OCI-LY7 (cell line): ENCODE data around the gene PLPP1. TPM values are rescaled to one million over a fixed set of nuclear protein-coding genes. Genes with fewer than 3 reads are reported as not detected.

Experiments
- BruUV-seq: library from RNA; stranded (reverse); fragments of 400-500 nt; replicated peaks from 2 replicates; lab custom pipeline; 2021; lab: Mats Ljungman, UMichigan
- CTCF ChIA-PET: fragments of 300-600 bp; sonication (Branson Sonifier 250); formaldehyde crosslinking; loops from one replicate; lab custom pipeline; 2022; ENCODE audit warnings: antibody characterized with exemption; ENCODE audit not compliant: unreplicated experiment; lab: Charles Lee
- POLR2A ChIA-PET: fragments of 300-600 bp; sonication (Branson Sonifier 250); formaldehyde crosslinking; loops from one replicate; lab custom pipeline; 2022; ENCODE audit warnings: antibody characterized with exemption; lab: Charles Lee
- DNase-seq: peaks from one replicate; pipeline ENCODE4 v3.0.0-alpha.2; 2015; ENCODE audit warnings: low spot score
- H2AFZ ChIP-seq: fragments of 200-600 bp; sonication (generic), shearing (Covaris generic); 2 replicates; pipeline ENCODE4 v1.6.1; 2014; ENCODE audit warnings: mild to moderate bottlenecking, antibody characterized with exemption, low read length, moderate library complexity
- H3K27ac ChIP-seq: fragments of 200-600 bp; sonication (generic); 2 replicates; pipeline ENCODE4 v1.5.1; 2014; ENCODE audit warnings: mixed run types, low read depth, mild to moderate bottlenecking, moderate library complexity, low read length, inconsistent platforms; ENCODE audit not compliant: poor library complexity, severe bottlenecking
- H3K36me3 ChIP-seq: fragments of 200-600 bp; sonication (generic); 2 replicates; pipeline ENCODE4 v1.6.1; 2014; ENCODE audit warnings: mild to moderate bottlenecking, antibody characterized with exemption, low read length, moderate library complexity, mixed read lengths; ENCODE audit not compliant: insufficient read depth
- H3K4me1 ChIP-seq: fragments of 200-600 bp; sonication (generic); 2 replicates; pipeline ENCODE4 v1.5.1; 2014; ENCODE audit warnings: mild to moderate bottlenecking, low read length; ENCODE audit not compliant: insufficient read depth, poor library complexity, severe bottlenecking
- H3K4me2 ChIP-seq: fragments of 200-600 bp; sonication (generic); 2 replicates; pipeline ENCODE4 v1.6.1; 2014; ENCODE audit warnings: mild to moderate bottlenecking, low read length
- H3K4me3 ChIP-seq: fragments of 200-600 bp; sonication (generic); 2 replicates; pipeline ENCODE4 v1.5.1; 2014; ENCODE audit warnings: mild to moderate bottlenecking, low read depth, low read length; ENCODE audit not compliant: poor library complexity, severe bottlenecking
- H3K79me2 ChIP-seq: fragments of 200-600 bp; sonication (generic); 2 replicates; pipeline ENCODE4 v1.6.1; 2016; ENCODE audit warnings: low read depth, mild to moderate bottlenecking, low read length, moderate library complexity, mixed read lengths; ENCODE audit not compliant: insufficient read depth
- H3K9me2 ChIP-seq: fragments of 200-600 bp; sonication (generic); 2 replicates; pipeline ENCODE4 v1.6.1; 2016; ENCODE audit warnings: mild to moderate bottlenecking, low read length, mixed read lengths; ENCODE audit not compliant: insufficient read depth
- H3K9me3 ChIP-seq: fragments of 200-600 bp; sonication (generic); 2 replicates; pipeline ENCODE4 v1.6.1; 2014; ENCODE audit warnings: mild to moderate bottlenecking, mixed run types, low read length, mixed read lengths
- H4K20me1 ChIP-seq: fragments of 200-600 bp; sonication (generic); 2 replicates; pipeline ENCODE4 v1.6.1; 2014; ENCODE audit warnings: mild to moderate bottlenecking, antibody characterized with exemption, low read length, moderate library complexity, mixed read lengths; ENCODE audit not compliant: insufficient read depth
- CTCF ChIP-seq: fragments of 200-600 bp; sonication (generic); conservative IDR thresholded peaks from 2 replicates; pipeline ENCODE4 v1.5.1; 2014; ENCODE audit warnings: mild to moderate bottlenecking, antibody characterized with exemption, low read length, moderate library complexity, mixed read lengths
- EZH2phosphoT487 ChIP-seq: fragments of 200-600 bp; sonication (generic); IDR thresholded peaks from 2 replicates; pipeline ENCODE4 v1.6.1; 2018; ENCODE audit warnings: low read depth, borderline replicate concordance, mild to moderate bottlenecking, mixed run types, antibody characterized with exemption, low read length, moderate library complexity, mixed read lengths
- intact Hi-C: fragments of 100-400 bp; cut with micrococcal nuclease; formaldehyde crosslinking; loops from one replicate; pipeline ENCODE4 v1.10.0; 2022; ENCODE audit not compliant: unreplicated experiment
- total RNA-seq, 2 experiments: library from RNA; depleted of rRNA in 1 of 2; stranded (reverse); fragments of >200 nt in 1 of 2; shearing (Covaris generic) in 1 of 2; gene quantifications; 2 replicates each; pipeline ENCODE4 v1.2.3, GENCODE V29; 2014 to 2022

Gene PLPP1
- total RNA-seq, 2 experiments from 2014 or later = 2.3 to 6.8 TPM

DNA sequence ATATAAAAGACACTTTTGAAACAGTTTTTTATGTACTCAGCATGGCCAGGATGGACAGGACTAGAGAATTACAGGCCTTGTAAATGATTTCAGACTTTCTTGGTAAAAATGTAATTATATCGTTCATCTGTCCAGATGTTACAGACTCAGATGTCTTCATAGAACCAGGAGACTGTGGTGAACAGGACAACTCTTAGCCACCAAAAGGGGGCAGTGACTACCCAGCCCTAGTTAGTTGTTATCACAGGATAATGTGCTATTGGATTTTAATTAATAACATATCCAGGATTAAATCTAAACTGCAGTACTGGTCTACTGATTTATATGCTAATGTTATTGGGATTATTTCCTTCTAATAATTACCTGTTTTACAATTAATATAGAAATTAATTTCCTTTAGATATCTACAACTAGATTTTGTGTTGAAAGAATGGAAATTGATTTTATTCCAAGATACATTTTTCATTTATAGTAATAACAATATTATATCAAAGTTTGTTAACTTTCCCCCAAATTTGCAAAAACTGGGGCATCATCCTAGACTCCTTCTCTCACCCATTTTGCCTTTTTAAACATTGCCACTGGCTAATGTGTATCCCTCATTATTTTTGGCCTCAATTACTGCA is 127.6 kb downstream of the PLPP1 start:
- Histone ChIP-seq H3K79me2 (no peaks in the 10 kb centered on the region), H4K20me1 (no peaks in the 10 kb centered on the region), H3K4me1 (no peaks in the 10 kb centered on the region), H3K36me3 (peaks cover 93% of the 10 kb centered on the region), H3K4me2 (no peak overlapping the region), H3K9me2 (no peaks in the 10 kb centered on the region), H3K27ac (no peak overlapping the region), H3K4me3 (no peak overlapping the region), H3K9me3 (no peaks in the 10 kb centered on the region), H2AFZ (no peak overlapping the region)
- intact Hi-C loops = loop anchor here (2.0 kb wide), 1 partner anchor 286 kb away; no protein-coding TSS in a partner anchor
- ChIA-PET CTCF (no interaction called here), POLR2A (no interaction called here)
- no TSS peak for BruUV-seq
- TF ChIP-seq CTCF (peak; percentile 73), EZH2phosphoT487 (no peak)
- peak; percentile 11 for DNase-seq

DNA sequence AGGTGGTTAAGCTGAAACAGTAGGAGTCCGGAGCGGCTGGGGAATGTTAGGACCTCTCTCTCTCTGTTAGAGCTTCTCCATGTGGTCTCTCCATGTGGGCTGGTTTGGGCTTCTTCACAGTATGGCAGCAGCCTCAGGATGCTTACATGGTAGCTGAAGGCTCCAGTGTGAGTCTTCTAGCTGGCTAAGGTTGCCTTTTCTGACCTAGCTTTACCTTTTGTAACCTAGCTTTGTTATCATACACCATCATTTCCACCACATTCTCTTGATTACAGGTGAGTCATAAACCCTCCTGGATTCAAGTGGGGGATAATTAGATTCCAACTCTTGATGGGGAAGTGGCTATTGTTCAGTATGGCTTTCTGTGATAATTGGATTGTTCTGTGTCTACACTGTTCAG is 128.5 kb downstream of the PLPP1 start:
- no peak overlapping the region for H3K4me3 ChIP-seq
- no peak overlapping the region for H3K4me2 ChIP-seq
- no peaks in the 10 kb centered on the region for H3K9me3 ChIP-seq
- POLR2A ChIA-PET = no interaction called here
- no peaks in the 10 kb centered on the region for H3K9me2 ChIP-seq
- H3K27ac ChIP-seq = no peak overlapping the region
- no TSS peak for BruUV-seq
- DNase-seq = no peak
- H3K36me3 ChIP-seq = peaks cover 93% of the 10 kb centered on the region
- CTCF ChIA-PET = no interaction called here
- H4K20me1 ChIP-seq = no peaks in the 10 kb centered on the region
- H3K4me1 ChIP-seq = no peaks in the 10 kb centered on the region
- no peak overlapping the region for H2AFZ ChIP-seq
- intact Hi-C loops = loop anchor here (2.0 kb wide), 1 partner anchor 287 kb away; no protein-coding TSS in a partner anchor
- H3K79me2 ChIP-seq = no peaks in the 10 kb centered on the region
- TF ChIP-seq EZH2phosphoT487 = no peak
- TF ChIP-seq CTCF = no peak

DNA sequence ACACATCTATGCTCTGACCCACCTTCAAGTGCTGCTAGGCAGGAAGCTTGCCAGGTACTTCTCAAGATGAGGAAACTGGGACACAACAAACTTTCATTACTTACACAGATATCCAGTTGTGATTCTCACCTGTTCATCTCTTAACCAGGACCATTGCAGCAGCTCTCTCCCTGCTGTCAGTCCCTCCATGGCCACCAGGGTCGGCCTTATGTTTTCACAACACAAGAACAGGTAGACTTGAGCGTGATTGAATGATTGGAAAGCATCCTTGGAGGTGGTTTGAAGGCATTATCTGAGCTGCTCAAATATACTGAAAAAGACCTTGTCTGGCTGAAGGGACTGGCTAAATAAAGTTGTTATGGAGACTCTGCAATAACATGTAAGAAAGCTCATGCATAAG is 132.6 kb downstream of the PLPP1 start:
- Histone ChIP-seq H3K79me2 (no peaks in the 10 kb centered on the region), H3K27ac (no peak overlapping the region), H3K9me3 (no peaks in the 10 kb centered on the region), H3K9me2 (no peaks in the 10 kb centered on the region), H3K4me1 (no peaks in the 10 kb centered on the region), H3K4me2 (no peak overlapping the region), H3K36me3 (peaks cover 100% of the 10 kb centered on the region), H2AFZ (no peak overlapping the region), H4K20me1 (no peaks in the 10 kb centered on the region), H3K4me3 (no peak overlapping the region)
- intact Hi-C loops = no loop called here
- ChIA-PET CTCF (no interaction called here), POLR2A (interaction anchor here (0.7 to 1.0 kb wide), 2 partner anchors 16 to 78 kb away, joined by 3 to 4 read pairs; no protein-coding TSS in a partner anchor)
- no peak for DNase-seq
- TF ChIP-seq EZH2phosphoT487 (no peak), CTCF (no peak; the same call in 1 of the 2 replicates)
- no TSS peak for BruUV-seq
